Stimulated activated CD4-positive, alpha-beta T cell treated with anti-CD3 and anti-CD28 coated beads, TNF-alpha, amount 100 ng/mL, for 48 hours (primary cell): ENCODE data around the gene STAC.

Experiments
- DNase-seq, 3 donors: peaks; one replicate each; pipeline ENCODE4 v3.0.0-alpha.2; 2020; ENCODE audit warnings: low read depth in 3 of 3

Gene STAC, protein sequence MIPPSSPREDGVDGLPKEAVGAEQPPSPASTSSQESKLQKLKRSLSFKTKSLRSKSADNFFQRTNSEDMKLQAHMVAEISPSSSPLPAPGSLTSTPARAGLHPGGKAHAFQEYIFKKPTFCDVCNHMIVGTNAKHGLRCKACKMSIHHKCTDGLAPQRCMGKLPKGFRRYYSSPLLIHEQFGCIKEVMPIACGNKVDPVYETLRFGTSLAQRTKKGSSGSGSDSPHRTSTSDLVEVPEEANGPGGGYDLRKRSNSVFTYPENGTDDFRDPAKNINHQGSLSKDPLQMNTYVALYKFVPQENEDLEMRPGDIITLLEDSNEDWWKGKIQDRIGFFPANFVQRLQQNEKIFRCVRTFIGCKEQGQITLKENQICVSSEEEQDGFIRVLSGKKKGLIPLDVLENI

DNA sequence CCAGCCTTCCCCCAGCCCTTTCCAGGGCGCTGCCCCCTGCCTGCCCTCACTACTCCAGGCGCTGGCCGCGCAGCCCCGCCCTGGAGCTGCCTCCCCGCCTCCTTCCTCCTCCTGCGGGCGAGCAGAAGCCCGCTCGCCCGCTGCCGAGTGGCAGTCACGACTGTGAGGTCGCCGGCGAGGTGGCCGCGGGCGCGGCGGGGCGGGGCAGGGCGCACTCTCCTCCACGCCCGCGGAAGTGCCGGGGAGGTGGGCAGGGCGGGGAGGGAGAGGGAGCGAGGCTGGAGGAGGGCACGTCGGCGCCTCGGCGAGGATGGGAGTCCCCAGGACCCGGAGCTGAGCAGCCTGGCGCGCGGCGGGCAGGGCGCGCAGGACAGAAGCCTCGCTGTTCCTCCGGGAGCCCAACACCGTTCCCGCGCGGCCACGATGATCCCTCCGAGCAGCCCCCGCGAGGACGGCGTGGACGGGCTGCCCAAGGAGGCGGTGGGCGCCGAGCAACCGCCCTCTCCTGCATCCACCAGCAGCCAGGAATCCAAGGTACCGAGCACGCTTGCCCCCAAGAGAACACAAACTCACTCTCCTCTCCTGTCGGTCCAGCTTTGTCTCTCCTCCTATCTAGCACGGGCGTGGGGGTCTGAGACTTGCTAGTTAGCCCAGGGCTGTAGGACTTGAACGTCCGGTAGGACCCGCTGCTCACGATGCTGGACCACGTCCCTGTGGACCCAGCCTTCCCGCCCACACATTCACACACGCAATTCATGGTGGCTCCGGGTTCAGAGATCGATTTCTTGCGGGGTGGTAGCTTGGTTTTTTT lies at the start of gene STAC:
Gene STAC, plus strand, starts transcription at position 284 of the 811 bp plus-strand sequence. Its CDS starts 140 bp downstream, at position 424.
- no peak for DNase-seq

DNA sequence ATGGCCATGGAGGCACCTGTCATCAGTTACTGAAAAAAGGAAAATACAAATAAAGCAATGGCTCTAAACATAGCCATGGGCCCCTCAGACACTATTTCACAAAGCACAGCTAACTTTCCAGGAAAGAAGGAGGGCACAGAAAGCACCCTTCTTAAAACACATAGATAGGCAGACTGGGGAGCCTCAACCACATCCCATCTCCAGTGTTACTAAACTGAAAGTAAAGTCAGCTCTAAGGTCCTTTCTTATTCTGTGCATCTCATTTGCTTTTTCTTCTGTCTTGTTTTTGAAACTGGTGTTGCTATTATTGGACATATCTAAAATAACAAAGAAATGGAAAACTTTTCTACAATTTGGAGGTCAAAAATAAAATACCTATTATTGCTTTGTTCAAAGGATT lies 48.2 kb upstream of the STAC start:
- DNase-seq, result no peak

DNA sequence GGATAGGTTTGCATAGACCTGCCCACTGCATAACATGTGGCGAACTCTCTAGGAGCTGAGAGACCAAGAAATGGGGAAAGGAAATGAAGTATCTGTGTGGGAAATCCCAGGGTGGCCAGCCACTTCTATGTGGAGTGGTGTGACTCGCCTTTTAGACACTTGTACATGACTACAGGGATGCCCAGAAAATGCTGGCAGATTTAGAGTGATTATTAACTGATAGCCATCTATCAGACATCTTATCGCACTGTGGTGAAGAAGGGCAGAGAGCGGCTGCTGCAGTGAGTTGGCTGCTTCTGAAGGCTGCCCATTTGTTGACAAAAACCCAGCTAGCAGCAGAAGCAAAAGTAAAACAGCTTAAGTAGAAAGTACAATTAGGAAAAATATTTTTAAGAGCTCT lies 18.1 kb upstream of the STAC start:
- DNase-seq, result no peak

DNA sequence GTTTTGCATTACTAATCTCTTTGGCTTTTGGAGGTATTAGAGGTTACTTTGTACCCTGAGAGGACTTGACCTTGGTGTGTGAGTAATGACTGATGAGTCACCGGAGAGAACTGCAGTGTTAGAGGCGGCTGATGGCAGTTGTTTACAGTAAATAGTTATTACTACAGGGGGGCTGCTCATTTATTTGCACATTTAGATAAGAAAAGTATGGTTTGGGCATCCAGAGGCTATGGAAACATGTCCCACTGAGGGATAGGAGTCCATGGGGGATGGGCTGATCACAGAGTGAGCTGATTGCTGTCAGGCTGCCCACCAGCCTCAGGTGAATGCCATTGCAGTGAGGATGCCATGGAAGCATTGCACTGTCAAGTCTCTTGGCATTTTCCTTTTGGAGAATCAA lies 17.3 kb upstream of the STAC start:
- DNase-seq, result no peak

DNA sequence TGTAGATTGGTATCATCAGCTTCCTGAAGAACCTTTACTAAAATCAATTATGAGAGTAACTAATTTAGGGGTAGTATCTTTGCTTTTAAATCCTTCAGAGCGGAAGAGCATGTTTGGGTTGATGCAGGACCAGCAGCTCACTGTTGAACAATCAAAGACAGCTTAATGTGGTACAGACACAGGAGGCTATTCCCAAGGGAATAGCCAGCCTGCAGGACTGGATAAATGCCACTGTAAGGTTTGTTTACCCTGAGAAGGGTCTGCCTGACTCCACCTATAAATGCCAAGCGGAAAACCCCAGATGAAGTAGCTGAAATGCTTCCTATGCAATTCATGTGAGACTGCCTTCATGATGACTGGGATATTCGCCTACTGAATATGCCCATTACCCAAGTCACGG lies 16.0 kb upstream of the STAC start:
- DNase-seq, result no peak

DNA sequence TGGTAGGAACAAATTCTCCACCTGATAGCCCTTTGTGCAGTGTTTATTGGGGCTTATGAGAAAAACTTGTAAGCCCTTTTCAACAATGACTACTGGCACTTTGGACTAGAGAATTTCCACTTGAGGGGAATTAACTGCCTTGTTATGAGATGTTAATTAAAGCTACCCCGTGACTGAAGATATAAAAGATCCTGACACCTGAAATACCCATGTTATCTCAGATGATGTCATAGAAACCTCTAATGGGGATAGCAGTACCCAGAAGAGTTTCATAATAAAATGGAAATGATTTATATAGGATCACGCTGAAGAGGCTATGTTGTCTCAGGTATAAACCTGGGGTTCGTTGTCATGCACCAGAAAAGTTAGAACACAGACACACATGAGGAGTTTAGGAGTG lies 14.5 kb upstream of the STAC start:
- DNase-seq, result no peak

DNA sequence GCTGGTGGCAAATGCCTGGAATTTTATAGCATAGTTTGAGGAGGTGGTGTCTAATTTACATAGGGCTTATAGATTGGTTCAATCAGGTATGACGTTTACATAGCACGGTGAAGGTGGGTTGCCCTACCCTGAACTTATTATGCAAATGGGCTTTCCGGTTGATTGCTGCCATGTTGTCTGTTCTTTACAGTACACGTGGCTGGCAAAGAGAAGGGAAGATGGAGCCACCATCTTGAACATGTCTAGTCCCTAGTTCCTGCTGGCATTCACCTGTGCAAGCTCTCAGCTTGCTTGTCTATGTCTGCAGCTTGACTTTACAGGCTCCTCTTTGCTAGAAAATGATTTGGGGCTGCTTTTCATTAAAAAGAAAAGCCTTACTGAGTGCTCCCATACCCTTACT lies 14.0 kb upstream of the STAC start:
- DNase-seq, result no peak

DNA sequence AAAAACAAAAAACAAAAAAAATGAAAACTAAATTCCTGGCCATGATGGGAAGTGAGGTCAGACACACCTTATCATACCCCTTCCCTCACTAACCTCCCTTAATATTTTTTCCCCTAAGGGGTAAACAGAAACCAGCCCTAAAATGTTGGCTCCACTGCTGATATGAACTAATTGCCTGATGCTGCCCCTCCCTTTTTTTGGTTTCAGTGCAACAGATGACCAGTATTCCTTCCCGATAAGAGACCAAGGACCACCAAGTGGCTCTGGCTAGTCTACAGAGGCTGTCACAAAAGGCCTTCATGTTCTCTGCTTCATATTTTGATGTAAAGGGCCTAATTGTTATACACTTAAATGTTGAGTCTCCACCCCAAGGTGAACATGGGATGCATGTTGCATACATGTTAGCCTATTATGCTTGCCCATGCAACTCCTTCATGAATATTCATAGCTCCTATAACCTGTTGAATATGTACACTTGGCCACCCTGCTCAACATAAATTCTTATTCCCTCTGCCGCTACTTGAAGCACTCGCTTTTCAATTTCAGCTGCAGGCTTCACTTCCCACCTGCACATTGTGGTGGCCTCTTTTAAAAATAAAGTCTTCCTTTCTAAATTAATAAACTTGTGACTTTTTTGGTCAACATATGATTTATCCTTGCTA lies 12.3 kb upstream of the STAC start:
- DNase-seq, result no peak

DNA sequence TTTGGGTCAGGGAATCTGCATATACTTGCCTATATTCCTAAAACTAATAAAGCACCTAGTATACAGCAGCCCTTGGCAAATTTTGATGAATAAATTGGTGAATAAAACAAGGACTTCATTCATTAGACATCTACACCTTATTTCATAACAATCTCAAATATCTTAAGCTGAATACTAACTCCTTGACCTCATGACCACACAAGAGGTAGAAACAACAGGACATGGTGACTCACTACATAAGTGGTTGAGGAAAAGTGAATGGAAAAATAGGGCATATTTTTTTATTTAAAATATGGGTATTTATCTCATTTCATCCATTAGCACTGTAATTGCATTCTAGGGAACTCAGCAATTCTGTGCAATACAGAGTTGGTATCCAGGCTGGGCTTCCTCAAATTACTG lies 7.8 kb upstream of the STAC start:
- DNase-seq, result no peak

DNA sequence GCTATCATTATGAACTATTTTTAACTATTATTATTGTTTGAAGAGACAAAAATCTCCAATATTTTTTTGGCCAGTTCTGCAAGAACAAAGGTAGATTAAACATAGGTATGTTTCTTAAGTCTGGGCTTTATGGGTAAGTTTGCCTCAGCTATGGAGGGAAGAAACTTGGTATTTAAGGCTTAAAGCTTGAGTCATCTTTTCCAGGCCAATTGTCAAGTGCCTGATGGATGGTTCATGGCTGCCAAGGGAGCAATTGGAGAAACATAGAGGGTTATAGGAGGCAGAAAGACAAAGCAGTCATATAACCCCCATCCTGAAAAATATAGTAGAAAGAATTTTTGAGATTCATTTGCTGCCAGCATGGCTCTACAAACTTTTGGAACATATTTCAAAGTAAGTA lies 7.2 kb upstream of the STAC start:
- DNase-seq, result no peak

DNA sequence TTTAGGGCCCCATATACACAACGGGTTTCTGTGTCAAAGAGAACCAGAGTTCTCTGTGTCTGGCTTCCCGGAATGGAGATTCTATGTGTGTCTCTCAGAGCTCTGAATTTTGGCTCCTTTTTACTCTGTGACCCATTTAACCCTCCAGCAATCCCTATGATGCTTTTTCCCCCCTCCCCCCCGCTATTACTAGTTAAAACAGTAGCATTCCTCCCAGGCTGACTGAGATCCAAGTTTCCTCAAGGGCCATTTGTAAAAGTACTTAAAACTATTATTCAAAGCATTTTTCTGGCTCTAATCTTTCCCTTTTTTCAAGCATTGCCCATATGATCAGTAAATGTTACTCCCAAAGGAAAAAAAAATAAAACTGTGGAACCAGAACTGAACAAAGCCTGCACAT lies 6.6 kb upstream of the STAC start:
- DNase-seq, result no peak

DNA sequence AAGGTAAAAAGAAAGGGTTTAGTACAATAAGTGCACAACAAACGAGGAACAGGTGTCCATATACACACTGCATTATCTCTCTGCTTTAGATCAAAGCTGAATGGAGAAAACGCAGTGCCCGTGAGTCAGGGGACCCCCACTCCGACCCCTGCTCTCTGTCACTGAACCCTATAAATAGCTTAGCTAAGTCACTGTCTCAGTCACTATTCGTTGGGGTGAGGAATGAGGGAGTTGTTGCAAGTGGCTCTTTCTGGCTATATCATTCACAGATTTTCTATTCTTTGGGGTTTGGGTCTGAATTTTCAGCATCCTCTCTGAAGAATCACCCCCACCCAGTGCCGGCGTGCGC lies 458 bp upstream of the STAC start:
- no peak for DNase-seq

DNA sequence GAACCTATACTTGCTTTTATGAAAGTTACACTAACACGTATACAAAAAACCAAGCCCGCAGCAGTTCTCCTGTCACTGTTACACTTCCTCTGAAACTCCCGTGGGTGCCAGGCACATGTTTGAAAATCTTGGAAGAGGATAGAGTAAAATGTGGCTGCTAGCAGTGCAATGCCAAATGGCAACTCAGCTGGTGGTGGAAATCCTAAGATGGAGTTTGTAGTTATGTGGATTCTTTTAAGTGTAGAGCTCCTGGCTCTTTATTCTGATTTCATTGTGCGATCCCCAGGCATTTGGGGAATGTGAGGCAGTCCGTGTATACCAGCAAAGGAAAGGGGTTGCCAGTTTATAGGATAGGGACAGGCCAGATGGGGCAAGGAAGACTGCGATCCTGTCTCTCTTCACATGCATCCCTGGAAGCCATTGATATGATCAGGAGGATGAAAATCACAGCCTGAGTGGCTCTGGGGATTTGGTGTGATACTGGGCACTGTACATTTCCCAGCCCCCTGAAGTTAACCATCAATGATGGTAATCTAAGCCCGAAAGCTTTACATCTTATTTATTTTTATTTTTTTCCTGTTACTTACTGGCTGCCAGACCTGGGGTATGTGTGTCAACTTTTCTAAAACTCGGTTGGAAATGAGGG lies 1.1 kb downstream of the STAC start:
- DNase-seq, result no peak

DNA sequence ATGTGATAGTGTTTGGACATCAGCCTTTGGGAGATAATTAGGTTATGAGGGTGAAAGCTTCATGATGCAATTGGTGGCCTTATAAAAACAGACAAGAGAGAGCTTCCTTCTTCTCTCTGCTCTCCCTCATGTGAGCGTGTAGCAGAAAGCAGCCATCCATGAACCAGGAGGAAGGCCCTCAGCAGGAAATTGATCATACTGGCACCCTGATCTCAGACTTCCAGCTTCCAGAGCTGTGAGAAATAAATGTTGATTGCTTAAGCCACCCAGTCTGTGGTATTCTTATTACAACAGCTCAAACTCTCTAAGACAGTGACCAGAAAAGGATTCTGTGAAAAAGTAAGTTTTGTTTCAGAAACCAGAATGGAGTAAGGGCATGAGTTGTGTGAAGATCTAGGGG lies 13.3 kb downstream of the STAC start:
- DNase-seq, result no peak

DNA sequence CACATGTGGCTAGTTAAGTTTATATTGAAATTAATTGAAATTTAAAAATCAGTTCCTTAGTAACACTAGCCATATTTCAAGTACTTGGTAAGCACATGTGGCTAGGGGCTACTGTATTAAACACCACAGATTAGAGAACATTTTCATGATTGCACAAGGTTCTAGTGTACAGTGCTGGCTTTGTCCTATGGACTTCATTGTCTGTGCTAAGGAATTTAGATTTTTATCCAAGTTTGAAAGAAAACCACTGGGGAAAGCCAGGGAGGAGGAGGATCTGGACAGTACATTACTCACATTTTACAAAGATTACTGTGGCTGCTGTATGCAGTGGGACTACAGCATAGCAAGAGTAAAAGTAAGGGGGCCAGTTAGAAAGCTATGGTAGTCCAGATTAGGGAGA lies 13.9 kb downstream of the STAC start:
- DNase-seq, result no peak

DNA sequence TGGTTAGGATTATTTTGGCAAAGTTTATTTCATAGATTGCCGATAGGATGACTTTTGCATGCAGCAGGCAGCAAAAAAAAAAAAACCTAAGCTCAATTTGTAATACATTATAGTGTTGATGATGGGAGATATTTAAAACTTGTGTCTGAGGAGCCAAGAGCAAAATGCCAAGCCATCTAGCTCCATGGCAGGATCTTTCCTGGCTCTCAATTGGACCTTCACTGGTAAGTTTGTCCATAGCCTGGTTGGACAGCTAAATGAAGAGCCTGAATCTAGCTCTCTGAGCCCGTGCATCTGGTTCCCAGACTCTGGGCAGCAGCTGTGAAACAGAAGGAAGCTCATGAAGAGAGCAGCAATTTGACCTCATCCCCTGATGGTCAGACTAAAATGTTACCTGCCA lies 17.5 kb downstream of the STAC start:
- no peak for DNase-seq

DNA sequence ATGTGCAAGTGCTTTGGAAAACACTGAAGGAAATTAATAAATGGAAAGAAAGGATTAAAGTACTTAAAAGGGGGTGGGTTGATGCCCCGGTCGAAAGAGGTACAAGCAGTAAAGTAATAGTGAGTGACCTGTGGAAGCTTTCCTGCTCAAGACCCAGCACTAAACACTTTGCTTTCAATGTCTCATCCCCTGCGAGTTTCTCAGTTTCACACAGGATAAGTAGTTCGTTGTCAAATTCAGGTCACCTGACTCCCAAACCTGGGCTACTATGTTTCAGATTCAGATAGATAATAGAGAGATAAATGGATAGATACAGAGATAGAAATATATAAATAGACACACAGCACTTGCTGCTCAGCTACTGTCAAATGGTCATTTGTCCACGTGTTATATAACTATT lies 19.6 kb downstream of the STAC start:
- no peak for DNase-seq

DNA sequence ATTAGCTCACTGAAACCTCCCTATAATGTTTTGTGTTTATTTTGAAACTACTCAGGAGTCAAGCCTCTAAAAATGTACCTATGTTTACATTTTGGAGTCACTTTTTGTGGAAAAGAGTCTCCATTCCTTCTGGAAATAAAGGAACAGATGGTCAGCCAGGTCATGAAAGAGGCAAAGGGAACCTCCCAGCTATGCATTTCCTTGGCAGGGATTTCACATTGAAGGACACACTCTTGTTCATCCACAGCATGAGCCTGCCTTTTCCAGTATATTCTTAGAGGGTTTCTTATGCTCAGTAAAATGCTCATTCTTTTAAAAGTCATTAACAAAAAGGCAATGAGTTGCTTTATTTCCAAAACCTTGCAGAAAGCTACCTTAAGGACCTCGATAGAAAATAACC lies 20.8 kb downstream of the STAC start:
- no peak for DNase-seq

DNA sequence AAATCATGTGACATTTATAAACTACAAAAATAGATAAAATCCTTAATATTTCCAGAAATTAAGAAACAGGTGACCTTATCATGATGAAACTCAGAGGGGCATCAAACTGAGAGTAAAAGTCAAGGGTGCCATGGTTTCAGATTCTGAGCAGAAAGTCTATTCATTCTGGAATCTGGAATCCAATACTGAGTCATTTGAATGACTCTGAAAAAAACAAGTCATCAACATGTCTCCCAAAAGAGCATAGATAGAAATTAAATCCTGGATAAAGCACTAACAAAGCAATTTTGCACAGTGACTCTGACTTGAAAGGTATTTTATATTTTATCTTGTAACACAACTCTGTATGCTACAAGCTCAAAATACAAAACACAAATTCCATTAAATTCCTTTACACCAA lies 23.4 kb downstream of the STAC start:
- no peak for DNase-seq

DNA sequence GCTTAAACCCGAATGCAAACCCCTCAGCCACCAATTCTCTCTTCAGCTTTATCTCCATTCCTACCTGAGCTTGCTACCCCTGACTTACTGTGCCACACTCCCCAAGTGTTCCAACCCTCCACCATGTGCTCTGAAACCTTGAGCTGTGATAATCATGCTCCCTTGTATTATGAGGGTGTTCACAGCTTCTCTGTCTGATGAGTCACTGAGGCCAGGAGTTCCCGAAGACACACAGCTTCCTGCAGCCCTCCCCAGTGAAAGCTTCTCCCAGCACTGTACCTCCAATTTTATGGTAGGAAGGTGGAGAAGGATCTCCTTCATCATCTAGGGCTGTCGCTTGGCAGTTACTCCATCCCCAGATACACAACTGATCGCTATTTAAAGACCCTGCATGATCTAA lies 24.9 kb downstream of the STAC start:
- no peak for DNase-seq

DNA sequence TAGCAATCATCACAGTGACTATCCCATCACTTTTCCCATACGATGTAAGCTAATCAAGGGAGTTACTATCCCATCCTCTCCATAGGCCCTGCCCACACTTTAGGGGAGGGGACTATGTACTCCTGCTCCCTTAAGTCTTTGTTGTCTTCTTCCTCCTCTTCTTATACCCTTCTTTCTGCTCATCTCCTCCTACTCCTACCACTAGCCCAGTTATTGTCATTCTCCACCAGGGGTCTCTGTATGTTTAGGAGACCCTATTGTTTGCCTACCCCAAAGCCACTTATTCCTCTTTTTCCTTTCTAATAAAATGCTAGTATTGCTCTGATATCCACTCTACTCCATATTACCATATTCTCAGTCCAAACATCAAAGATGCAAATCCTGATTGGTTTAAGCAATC lies 27.8 kb downstream of the STAC start:
- DNase-seq, result no peak

DNA sequence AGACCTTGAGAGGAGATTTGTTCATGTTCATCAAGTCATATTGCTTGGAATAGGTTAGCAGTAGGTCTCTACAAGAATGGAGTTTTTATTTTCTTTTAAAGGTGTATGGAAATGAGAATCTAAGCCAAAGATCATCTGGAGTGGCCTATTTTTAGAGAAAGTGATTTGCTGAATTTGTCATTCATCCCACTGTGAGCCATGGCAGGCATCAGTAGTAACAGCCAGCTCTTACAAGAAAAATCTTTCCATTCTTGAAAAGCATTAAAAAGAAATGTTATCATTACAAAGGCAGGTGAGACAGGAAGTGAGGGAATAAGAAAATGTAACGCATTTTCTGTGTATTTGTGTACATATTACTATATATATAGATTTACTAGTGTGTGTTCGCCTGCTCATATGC lies 29.6 kb downstream of the STAC start:
- DNase-seq, result no peak
